ENCODE measurements around the gene RRAGD. TPM values are rescaled to one million over a fixed set of nuclear protein-coding genes. Genes with fewer than 3 reads are reported as not detected.

The RRAGD gene
- total RNA-seq, 2 donors from 2014 or later = 19.4 to 22.7 TPM

DNA sequence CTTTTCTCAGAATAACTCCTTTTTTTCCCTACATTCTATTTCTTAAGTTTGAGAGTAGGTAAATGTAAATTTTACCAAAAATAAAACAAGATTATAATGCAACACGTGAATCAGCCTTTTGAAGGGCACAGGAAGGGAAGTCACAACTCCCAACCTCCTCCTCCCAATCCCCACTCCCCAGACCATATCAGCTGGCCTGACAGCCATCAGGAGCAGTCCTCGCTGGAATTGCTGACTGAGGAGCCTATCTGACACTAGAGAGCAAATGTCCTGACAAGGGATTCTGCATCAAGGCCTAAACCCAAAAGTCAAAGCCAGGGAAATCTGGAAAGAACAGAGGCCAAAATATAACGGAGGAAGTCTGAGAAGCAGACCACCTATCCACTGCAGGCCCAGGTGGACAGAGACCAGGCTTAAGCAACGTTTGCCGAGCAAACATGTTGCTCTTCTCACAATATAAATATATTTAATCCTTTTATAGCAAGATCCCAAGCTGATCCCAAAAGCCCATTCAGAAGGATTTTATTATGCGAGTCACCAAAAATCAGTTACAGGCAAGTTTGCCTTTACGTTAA, 2.5 kb downstream of the RRAGD start:
- no peaks in the 10 kb centered on the region for H3K36me3 ChIP-seq
- H3K9me3 ChIP-seq = no peaks in the 10 kb centered on the region
- H3K27me3 ChIP-seq (replicated peaks; ENCODE audit: insufficient read depth) = no peaks in the 10 kb centered on the region
- H3K4me1 ChIP-seq (replicated peaks) = no peaks in the 10 kb centered on the region
- intact Hi-C loops (cut with DNase I) = no loop called here
- DNase-seq (ENCODE audit: low spot score) = no peak
- TF ChIP-seq POLR2A (IDR thresholded peaks at IDR 0.05) (no peak), POLR2AphosphoS5 (IDR thresholded peaks at IDR 0.05) (no peak)
- TF ChIP-seq, protein P1, sequence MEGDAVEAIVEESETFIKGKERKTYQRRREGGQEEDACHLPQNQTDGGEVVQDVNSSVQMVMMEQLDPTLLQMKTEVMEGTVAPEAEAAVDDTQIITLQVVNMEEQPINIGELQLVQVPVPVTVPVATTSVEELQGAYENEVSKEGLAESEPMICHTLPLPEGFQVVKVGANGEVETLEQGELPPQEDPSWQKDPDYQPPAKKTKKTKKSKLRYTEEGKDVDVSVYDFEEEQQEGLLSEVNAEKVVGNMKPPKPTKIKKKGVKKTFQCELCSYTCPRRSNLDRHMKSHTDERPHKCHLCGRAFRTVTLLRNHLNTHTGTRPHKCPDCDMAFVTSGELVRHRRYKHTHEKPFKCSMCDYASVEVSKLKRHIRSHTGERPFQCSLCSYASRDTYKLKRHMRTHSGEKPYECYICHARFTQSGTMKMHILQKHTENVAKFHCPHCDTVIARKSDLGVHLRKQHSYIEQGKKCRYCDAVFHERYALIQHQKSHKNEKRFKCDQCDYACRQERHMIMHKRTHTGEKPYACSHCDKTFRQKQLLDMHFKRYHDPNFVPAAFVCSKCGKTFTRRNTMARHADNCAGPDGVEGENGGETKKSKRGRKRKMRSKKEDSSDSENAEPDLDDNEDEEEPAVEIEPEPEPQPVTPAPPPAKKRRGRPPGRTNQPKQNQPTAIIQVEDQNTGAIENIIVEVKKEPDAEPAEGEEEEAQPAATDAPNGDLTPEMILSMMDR (IDR thresholded peaks at IDR 0.05) = no peak
- WGBS = 80% methylated on average over 7 of the region's 7 CpGs
- H3K27ac ChIP-seq = peak overlapping the region in 1 of 2 donors; percentile 21
- H3K4me3 ChIP-seq = no peak overlapping the region

DNA sequence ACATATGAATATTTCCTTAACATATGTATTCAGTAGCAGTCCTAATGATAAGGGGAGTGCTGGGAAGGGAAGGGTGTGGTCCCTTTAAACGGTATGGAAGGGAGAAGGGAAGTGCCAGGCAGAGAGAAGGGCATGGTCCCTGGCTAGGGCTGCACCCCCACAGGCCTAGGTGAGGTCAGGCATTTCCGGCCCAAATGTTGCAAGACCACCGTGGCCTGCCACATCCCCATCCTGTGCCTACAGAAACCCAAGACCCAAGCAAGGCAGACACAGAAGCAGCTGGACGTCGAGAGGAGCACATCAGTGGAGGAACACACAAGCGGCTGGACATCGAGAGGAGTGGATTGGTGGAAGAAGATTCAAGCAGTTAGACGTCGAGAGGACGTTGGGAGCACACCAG, 5.9 kb downstream of the RRAGD start:
- WGBS = 75% methylated on average over 10 of the region's 10 CpGs
- Histone ChIP-seq H3K4me3 (no peak overlapping the region), H3K36me3 (no peaks in the 10 kb centered on the region), H3K27ac (no peak overlapping the region), H3K4me1 (replicated peaks) (no peaks in the 10 kb centered on the region), H3K9me3 (no peaks in the 10 kb centered on the region), H3K27me3 (replicated peaks; ENCODE audit: insufficient read depth) (no peaks in the 10 kb centered on the region)
- TF ChIP-seq POLR2AphosphoS5 (IDR thresholded peaks at IDR 0.05) (no peak), POLR2A (IDR thresholded peaks at IDR 0.05) (no peak)
- intact Hi-C loops (cut with DNase I) = no loop called here
- no peak for DNase-seq (ENCODE audit: low spot score)

DNA sequence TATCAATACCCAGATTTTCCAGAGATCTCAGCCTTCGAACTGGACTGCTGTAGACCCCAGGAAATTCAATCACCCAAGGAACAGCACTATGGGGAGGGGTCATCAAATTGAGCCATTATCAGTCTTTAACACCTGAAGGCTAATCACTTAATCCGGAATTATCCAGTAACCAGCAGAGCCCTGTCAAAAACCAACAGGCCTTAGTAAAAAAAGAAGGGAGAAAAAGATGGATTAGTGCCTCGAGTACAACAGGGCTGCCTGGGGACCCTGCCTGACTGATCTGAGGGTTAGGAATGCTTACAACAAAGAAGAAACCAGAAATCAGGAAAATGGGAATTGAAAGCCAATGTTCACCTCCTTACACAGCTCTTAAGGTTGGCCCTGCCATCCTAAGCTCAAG, 7.6 kb downstream of the RRAGD start:
- TF ChIP-seq POLR2AphosphoS5 (IDR thresholded peaks at IDR 0.05) (no peak), POLR2A (IDR thresholded peaks at IDR 0.05) (no peak)
- TF ChIP-seq, protein P1 (IDR thresholded peaks at IDR 0.05) = no peak
- Histone ChIP-seq H3K36me3 (no peaks in the 10 kb centered on the region), H3K4me3 (no peak overlapping the region), H3K4me1 (replicated peaks) (no peaks in the 10 kb centered on the region), H3K27me3 (replicated peaks; ENCODE audit: insufficient read depth) (no peaks in the 10 kb centered on the region), H3K27ac (no peak overlapping the region), H3K9me3 (no peaks in the 10 kb centered on the region)
- intact Hi-C loops (cut with DNase I) = no loop called here
- no peak for DNase-seq (ENCODE audit: low spot score)
- 86% methylated on average over 3 of the region's 3 CpGs for WGBS

DNA sequence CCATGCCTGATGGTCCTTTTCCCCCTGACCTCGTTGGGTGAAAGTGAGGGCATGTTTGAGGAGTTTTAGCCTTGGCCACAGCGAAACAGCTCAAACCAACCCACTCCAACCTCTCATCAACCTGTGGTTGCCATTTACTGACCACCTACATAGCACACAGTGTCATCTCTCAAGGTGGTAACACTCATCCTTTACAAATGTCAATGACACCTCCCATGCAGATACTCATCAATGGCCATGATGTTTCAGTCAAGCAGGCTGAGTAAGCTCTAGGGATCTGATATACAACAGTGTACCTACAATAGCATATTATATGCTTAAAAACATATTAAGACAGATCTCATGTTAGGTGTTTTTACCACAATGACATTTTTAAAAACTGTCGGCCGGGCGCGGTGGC, 9.3 kb downstream of the RRAGD start:
- DNase-seq (ENCODE audit: low spot score) = no peak
- intact Hi-C loops (cut with DNase I) = no loop called here
- no peak overlapping the region for H3K4me3 ChIP-seq
- no peaks in the 10 kb centered on the region for H3K36me3 ChIP-seq
- no peaks in the 10 kb centered on the region for H3K4me1 ChIP-seq (replicated peaks)
- TF ChIP-seq, protein P1 (IDR thresholded peaks at IDR 0.05) = no peak
- TF ChIP-seq POLR2AphosphoS5 (IDR thresholded peaks at IDR 0.05) (no peak), POLR2A (IDR thresholded peaks at IDR 0.05) (no peak)
- no peaks in the 10 kb centered on the region for H3K9me3 ChIP-seq
- no peak overlapping the region for H3K27ac ChIP-seq
- no peaks in the 10 kb centered on the region for H3K27me3 ChIP-seq (replicated peaks; ENCODE audit: insufficient read depth)
- WGBS = 94% methylated on average over 6 of the region's 6 CpGs

DNA sequence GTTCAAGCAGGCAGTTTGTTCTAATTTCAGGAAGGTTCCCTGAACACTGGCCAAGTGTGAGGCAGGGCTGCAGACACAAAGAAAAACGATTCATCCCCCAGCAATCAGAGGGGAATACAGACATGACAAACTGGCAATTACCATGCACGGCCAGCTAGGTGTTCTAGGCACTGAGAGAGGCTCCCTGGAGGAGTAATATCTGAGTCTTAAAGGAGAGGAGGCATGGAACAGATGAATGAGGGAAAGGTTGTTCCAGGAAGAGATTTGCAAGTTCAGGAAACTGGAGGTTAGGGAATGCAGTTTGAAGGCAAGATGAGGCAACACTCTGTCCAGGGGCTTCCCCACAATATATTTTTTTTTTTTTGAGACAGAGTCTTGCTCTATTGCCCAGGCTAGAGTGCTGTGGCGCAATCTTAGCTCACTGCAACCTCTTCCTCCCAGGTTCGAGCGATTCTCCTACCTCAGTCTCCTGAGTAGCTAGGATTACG, 11.1 kb downstream of the RRAGD start:
- 68% methylated on average over 6 of the region's 6 CpGs for WGBS

More for the DNA sequence above, 11.1 kb downstream of the RRAGD start:
- H3K36me3 ChIP-seq = no peaks in the 10 kb centered on the region
- H3K27ac ChIP-seq = no peak overlapping the region
- no peak overlapping the region for H3K4me3 ChIP-seq
- H3K9me3 ChIP-seq = no peaks in the 10 kb centered on the region
- no peak for DNase-seq (ENCODE audit: low spot score)
- no peak for TF ChIP-seq POLR2AphosphoS5 (IDR thresholded peaks at IDR 0.05)
- TF ChIP-seq, protein P1 (IDR thresholded peaks at IDR 0.05) = no peak
- no peak for TF ChIP-seq POLR2A (IDR thresholded peaks at IDR 0.05)
- no peaks in the 10 kb centered on the region for H3K27me3 ChIP-seq (replicated peaks; ENCODE audit: insufficient read depth)
- H3K4me1 ChIP-seq (replicated peaks) = no peaks in the 10 kb centered on the region
- intact Hi-C loops (cut with DNase I) = no loop called here

Data from prostate gland (tissue), 2 donors.